C4-2B (cell line): ENCODE measurements around the gene MS4A6A.

Experiments used
- ZFX ChIP-seq: fragments of 450-650 bp; IDR thresholded peaks from 2 replicates; pipeline ENCODE4 v1.6.1; 2017
- TF ChIP-seq, protein P1 (sequence below): fragments of 450-650 bp; conservative IDR thresholded peaks from 2 replicates; pipeline ENCODE4 v1.5.1; 2017; ENCODE audit warnings: mild to moderate bottlenecking

DNA sequence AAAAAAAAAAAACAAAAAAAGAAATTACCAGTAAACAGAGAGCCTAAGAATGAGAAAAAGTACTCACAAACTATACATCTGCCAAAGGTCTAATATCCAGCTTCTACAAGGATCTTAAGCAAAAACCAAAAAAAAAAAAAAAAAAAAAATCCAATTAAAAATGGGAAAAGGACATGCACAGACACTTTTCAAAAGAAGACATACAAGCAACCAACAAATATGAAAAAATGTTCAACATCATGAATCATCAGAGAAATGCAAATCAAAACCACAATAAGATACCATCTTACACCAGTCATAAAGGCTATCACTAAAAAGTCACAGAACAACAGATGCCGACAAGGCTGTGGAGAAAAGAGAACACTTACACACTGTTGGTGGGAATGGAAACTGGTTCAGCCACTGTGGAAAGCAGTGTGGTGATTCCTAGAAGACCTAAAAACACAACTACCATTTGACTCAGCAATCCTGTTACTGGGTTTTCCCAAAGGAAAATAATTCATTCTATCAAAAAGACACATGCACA, 18.3 kb downstream of the MS4A6A start:
- TF ChIP-seq, protein P1, sequence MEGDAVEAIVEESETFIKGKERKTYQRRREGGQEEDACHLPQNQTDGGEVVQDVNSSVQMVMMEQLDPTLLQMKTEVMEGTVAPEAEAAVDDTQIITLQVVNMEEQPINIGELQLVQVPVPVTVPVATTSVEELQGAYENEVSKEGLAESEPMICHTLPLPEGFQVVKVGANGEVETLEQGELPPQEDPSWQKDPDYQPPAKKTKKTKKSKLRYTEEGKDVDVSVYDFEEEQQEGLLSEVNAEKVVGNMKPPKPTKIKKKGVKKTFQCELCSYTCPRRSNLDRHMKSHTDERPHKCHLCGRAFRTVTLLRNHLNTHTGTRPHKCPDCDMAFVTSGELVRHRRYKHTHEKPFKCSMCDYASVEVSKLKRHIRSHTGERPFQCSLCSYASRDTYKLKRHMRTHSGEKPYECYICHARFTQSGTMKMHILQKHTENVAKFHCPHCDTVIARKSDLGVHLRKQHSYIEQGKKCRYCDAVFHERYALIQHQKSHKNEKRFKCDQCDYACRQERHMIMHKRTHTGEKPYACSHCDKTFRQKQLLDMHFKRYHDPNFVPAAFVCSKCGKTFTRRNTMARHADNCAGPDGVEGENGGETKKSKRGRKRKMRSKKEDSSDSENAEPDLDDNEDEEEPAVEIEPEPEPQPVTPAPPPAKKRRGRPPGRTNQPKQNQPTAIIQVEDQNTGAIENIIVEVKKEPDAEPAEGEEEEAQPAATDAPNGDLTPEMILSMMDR: no peak
- TF ChIP-seq ZFX: no peak
